Effector memory CD8-positive, alpha-beta T cell (primary cell): Measurements from ENCODE around the gene MAP2K5.
A peak's percentile ranks its signal among the peaks of the same experiment; 100 is the strongest.

Experiments
- ATAC-seq: fragments of 150-1000 bp; cut with Tn5 transposase; replicated peaks from 2 replicates; pipeline ENCODE4 v1.10.0; 2021; ENCODE audit warnings: mild to moderate bottlenecking, moderate library complexity
- DNase-seq, 3 experiments: peaks; one replicate each; pipeline ENCODE4 v3.0.0; 2021
- H3K27ac Mint-ChIP-seq, 2 donors: one replicate each; pipeline ENCODE4 v1.8.0; 2022; ENCODE audit warnings: mild to moderate bottlenecking in 2 of 2, mixed read lengths in 2 of 2, moderate library complexity in 2 of 2
- H3K27me3 Mint-ChIP-seq, 2 donors: one replicate each; pipeline ENCODE4 v1.8.0; 2022; ENCODE audit warnings: mixed read lengths in 2 of 2
- H3K36me3 Mint-ChIP-seq: one replicate; pipeline ENCODE4 v1.8.0; 2022; ENCODE audit warnings: mild to moderate bottlenecking, moderate library complexity, mixed read lengths; ENCODE audit not compliant: insufficient read depth
- H3K4me1 Mint-ChIP-seq, 2 donors: one replicate each; pipeline ENCODE4 v1.8.0; 2022; ENCODE audit warnings: low read depth in 2 of 2, mixed read lengths in 2 of 2
- H3K4me3 Mint-ChIP-seq, 2 donors: one replicate each; pipeline ENCODE4 v1.8.0; 2022; ENCODE audit warnings: mild to moderate bottlenecking in 2 of 2, mixed read lengths in 2 of 2, moderate library complexity in 2 of 2
- H3K9me3 Mint-ChIP-seq, 2 donors: one replicate each; pipeline ENCODE4 v1.8.0; 2022; ENCODE audit warnings: mixed read lengths in 2 of 2

Gene MAP2K5

GRCh38 chr15:67823314-67824196 is 281.1 kb downstream of the MAP2K5 start:
- Mint-ChIP-seq H3K36me3 (peaks cover 9% of the 10 kb centered on the region), H3K27ac (no peak overlapping the region), H3K27me3 (peaks cover 75 to 89% of the 10 kb centered on the region in 2 donors), H3K4me1 (peaks cover 33 to 44% of the 10 kb centered on the region in 2 donors), H3K4me3 (peak overlapping the region; percentile 82 to 83), H3K9me3 (no peaks in the 10 kb centered on the region)
- ATAC-seq = peak; percentile 23
- DNase-seq = no peak

GRCh38 chr15:67824197-67824968 is 281.9 kb downstream of the MAP2K5 start:
- peaks cover 9% of the 10 kb centered on the region for H3K36me3 Mint-ChIP-seq
- ATAC-seq (no peak), DNase-seq (no peak)
- no peaks in the 10 kb centered on the region for H3K9me3 Mint-ChIP-seq
- peaks cover 77 to 89% of the 10 kb centered on the region in 2 donors for H3K27me3 Mint-ChIP-seq
- peaks cover 33 to 47% of the 10 kb centered on the region in 2 donors for H3K4me1 Mint-ChIP-seq
- H3K27ac Mint-ChIP-seq = no peak overlapping the region
- H3K4me3 Mint-ChIP-seq = peak overlapping the region; percentile 82 to 83

GRCh38 chr15:67824976-67825880 is 282.7 kb downstream of the MAP2K5 start, which contains the start of gene SKOR1:
SKOR1 (plus strand) TSS chr15:67825509; CDS start chr15:67825603, 94 bp downstream.
- H3K27ac Mint-ChIP-seq = no peak within 1 kb of the TSS
- H3K4me3 Mint-ChIP-seq = peak within 1 kb of the TSS; percentile 72 to 82
- H3K27me3 Mint-ChIP-seq = peaks cover 73 to 89% of the 10 kb centered on the region in 2 donors
- H3K36me3 Mint-ChIP-seq = peaks cover 12% of the 10 kb centered on the region
- H3K9me3 Mint-ChIP-seq = no peaks in the 10 kb centered on the region
- ATAC-seq (no peak), DNase-seq (no peak)
- H3K4me1 Mint-ChIP-seq = peaks cover 33 to 46% of the 10 kb centered on the region in 2 donors

- Mint-ChIP-seq H3K9me3 (no peaks in the 10 kb centered on the region), H3K27me3 (peaks cover 73 to 89% of the 10 kb centered on the region in 2 donors), H3K27ac (no peak overlapping the region), H3K4me1 (peaks cover 32 to 41% of the 10 kb centered on the region in 2 donors), H3K36me3 (peaks cover 16% of the 10 kb centered on the region), H3K4me3 (peak overlapping the region; percentile 54 to 72)
- DNase-seq (no peak), ATAC-seq (no peak)
These were observed 283.6 kb downstream of the MAP2K5 start for GRCh38 chr15:67825881-67826716.

- H3K27me3 Mint-ChIP-seq = peaks cover 73 to 89% of the 10 kb centered on the region in 2 donors
- H3K36me3 Mint-ChIP-seq = peaks cover 16% of the 10 kb centered on the region
- H3K4me3 Mint-ChIP-seq = peak overlapping the region in 1 of 2 donors; percentile 54
- no peak for ATAC-seq
- no peaks in the 10 kb centered on the region for H3K9me3 Mint-ChIP-seq
- H3K27ac Mint-ChIP-seq = no peak overlapping the region
- no peak for DNase-seq
- H3K4me1 Mint-ChIP-seq = peaks cover 25 to 35% of the 10 kb centered on the region in 2 donors
These were observed 284.4 kb downstream of the MAP2K5 start for GRCh38 chr15:67826717-67827561.

GRCh38 chr15:67827562-67828277 is 285.2 kb downstream of the MAP2K5 start:
- no peak for ATAC-seq
- DNase-seq = no peak
- Mint-ChIP-seq H3K27ac (no peak overlapping the region), H3K4me1 (peaks cover 18 to 29% of the 10 kb centered on the region in 2 donors), H3K36me3 (peaks cover 16% of the 10 kb centered on the region), H3K4me3 (peak overlapping the region; percentile 37 to 40), H3K9me3 (no peaks in the 10 kb centered on the region), H3K27me3 (peaks cover 70 to 89% of the 10 kb centered on the region in 2 donors)

- Mint-ChIP-seq H3K36me3 (peaks cover 16% of the 10 kb centered on the region), H3K4me1 (peaks cover 23 to 34% of the 10 kb centered on the region in 2 donors), H3K27me3 (peaks cover 73 to 90% of the 10 kb centered on the region in 2 donors), H3K9me3 (no peaks in the 10 kb centered on the region), H3K27ac (no peak overlapping the region), H3K4me3 (peak overlapping the region; percentile 37 to 40)
- ATAC-seq (no peak), DNase-seq (peak in 1 of 3 experiments; percentile 5)
These were observed 285.9 kb downstream of the MAP2K5 start for GRCh38 chr15:67828278-67828968.

GRCh38 chr15:67828969-67829646 is 286.6 kb downstream of the MAP2K5 start:
- no peak for DNase-seq
- peaks cover 16% of the 10 kb centered on the region for H3K36me3 Mint-ChIP-seq
- no peaks in the 10 kb centered on the region for H3K9me3 Mint-ChIP-seq
- H3K27me3 Mint-ChIP-seq = peaks cover 73 to 90% of the 10 kb centered on the region in 2 donors
- peak overlapping the region; percentile 27 to 34 for H3K4me3 Mint-ChIP-seq
- H3K27ac Mint-ChIP-seq = peak overlapping the region in 1 of 2 donors; percentile 41
- H3K4me1 Mint-ChIP-seq = peaks cover 23 to 32% of the 10 kb centered on the region in 2 donors
- no peak for ATAC-seq

GRCh38 chr15:67829647-67830504 is 287.4 kb downstream of the MAP2K5 start:
- Mint-ChIP-seq H3K36me3 (peaks cover 16% of the 10 kb centered on the region), H3K4me3 (peak overlapping the region in 1 of 2 donors; percentile 34), H3K9me3 (no peaks in the 10 kb centered on the region), H3K27ac (peak overlapping the region in 1 of 2 donors; percentile 41), H3K27me3 (peaks cover 73 to 90% of the 10 kb centered on the region in 2 donors), H3K4me1 (peaks cover 26 to 32% of the 10 kb centered on the region in 2 donors)
- DNase-seq (no peak), ATAC-seq (no peak)
